ENCODE results near the gene FFAR1. TPM values are rescaled to one million over a fixed set of nuclear protein-coding genes. Genes with fewer than 3 reads are reported as not detected.

Gene FFAR1
- total RNA-seq, 1 experiment from 2014 or later: not detected

- in situ Hi-C loops (cut with HindIII; ENCODE audit: low sequenced_read_pairs): no loop called here
- DNase-seq (ENCODE audit: low spot score): no peak
Measured at GRCh38 chr19:35337097-35337983, 10.4 kb upstream of the FFAR1 start.

DNA sequence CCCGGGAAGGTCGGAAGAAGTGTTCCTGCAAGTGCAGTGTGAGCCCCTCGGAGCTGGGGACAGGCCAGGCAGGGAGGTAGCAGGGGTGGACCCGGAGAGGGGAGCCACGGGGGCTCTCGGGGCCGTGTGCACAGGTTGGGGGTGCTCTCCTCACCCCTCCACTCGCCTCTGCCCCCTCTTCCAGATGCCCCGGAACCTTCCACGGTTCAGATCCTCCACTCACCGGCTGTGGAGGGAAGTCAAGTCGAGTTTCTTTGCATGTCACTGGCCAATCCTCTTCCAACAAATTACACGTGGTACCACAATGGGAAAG is 9.8 kb upstream of the FFAR1 start:
- in situ Hi-C loops (cut with HindIII; ENCODE audit: low sequenced_read_pairs): no loop called here
- no peak for DNase-seq (ENCODE audit: low spot score)

DNA sequence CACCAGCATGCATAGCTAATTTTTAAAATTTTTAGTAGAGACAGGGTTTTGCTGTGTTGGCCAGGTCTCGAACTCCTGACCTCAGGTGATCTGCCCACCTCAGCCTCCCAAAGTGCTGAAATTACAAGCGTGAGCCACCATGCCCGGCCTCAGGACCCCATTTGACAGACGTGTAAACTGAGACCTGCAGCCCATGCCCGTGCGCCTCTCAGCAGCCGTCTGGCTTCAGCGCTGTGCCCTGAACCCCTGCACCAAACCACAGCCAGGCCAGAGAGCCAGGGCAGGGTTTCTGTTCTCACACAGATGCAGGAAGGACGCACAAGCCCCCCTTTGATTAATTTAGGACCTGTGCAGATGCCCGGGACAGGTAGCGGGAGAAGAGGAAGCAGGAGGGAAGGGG is 7.3 kb upstream of the FFAR1 start:
- in situ Hi-C loops (cut with HindIII; ENCODE audit: low sequenced_read_pairs): no loop called here

GRCh38 chr19:35341006-35341405 is 6.7 kb upstream of the FFAR1 start:
- in situ Hi-C loops (cut with HindIII; ENCODE audit: low sequenced_read_pairs): no loop called here
- no peak for DNase-seq (ENCODE audit: low spot score)

More for the DNA sequence above, 7.3 kb upstream of the FFAR1 start:
- DNase-seq (ENCODE audit: low spot score): no peak

GRCh38 chr19:35341565-35342225 is 6.0 kb upstream of the FFAR1 start:
- DNase-seq (ENCODE audit: low spot score): no peak
- in situ Hi-C loops (cut with HindIII; ENCODE audit: low sequenced_read_pairs): no loop called here

DNA sequence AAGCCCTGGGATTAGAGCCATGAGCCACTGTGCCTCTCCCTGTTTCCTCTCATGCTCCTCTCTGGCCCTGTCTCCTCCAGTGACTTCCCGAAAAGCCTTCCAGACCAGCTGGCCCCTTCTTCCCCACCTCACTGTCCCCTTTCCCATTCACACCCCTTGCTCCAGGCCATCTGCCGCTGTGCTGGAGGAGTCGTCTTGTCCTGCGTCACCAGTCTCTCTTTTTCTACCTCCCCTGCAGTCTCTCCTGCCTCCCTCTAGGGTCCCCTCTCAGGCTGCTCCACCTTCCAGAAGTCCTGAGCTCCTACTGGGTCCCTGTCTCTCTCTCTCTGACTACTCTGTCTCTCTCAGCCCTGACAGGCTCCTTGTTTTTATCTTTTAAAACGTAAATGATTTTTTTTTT is 5.3 kb upstream of the FFAR1 start:
- in situ Hi-C loops (cut with HindIII; ENCODE audit: low sequenced_read_pairs): no loop called here
- DNase-seq (ENCODE audit: low spot score): no peak

DNA sequence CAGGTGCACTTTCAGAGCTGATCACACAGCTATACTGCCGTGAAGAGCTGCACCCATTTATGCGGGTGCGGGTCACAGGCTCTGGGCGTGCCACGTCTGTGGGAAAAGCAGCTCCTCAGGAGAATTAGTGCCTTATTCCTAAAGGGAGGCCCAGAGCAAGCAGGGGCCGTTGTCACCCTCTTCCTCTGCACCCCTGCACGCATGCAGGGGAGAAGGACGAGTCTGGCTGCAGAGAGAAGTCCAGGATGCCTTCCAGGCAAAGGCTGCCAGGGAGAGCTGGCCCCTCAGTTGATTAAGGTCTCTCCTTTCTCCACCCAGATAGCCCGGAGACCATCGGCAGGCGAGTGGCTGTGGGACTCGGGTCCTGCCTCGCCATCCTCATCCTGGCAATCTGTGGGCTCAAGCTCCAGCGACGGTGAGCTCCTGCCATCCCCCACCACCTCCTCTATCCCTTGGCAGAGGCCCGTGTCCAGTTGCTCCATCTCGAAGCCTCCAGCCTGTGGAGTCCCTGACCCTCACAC is 3.1 kb upstream of the FFAR1 start:
- DNase-seq (ENCODE audit: low spot score): no peak
- in situ Hi-C loops (cut with HindIII; ENCODE audit: low sequenced_read_pairs): no loop called here

GRCh38 chr19:35345671-35346111 is 2.0 kb upstream of the FFAR1 start:
- in situ Hi-C loops (cut with HindIII; ENCODE audit: low sequenced_read_pairs): no loop called here
- DNase-seq (ENCODE audit: low spot score): no peak

DNA sequence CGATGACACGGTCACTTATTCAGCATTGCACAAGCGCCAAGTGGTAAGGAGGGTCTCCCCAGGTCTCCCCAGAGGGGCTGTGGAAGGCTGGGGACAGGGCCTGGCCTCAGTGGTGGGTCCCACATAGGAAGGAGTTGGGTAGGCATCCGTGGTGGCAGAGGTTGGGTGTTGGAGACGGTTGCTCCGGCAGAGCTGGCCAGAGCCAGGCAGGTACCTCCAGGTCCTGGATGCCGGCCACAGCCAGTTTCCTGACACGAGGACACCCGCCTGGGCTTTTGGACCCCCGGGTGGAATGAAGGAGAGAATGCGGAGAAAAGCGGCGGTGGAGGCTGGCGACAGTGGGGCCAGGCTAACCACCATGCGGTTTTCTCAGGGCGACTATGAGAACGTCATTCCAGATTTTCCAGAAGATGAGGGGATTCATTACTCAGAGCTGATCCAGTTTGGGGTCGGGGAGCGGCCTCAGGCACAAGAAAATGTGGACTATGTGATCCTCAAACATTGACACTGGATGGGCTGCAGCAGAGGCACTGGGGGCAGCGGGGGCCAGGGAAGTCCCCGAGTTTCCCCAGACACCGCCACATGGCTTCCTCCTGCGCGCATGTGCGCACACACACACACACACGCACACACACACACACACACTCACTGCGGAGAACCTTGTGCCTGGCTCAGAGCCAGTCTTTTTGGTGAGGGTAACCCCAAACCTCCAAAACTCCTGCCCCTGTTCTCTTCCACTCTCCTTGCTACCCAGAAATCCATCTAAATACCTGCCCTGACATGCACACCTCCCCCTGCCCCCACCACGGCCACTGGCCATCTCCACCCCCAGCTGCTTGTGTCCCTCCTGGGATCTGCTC is 1.3 kb upstream of the FFAR1 start:
- in situ Hi-C loops (cut with HindIII; ENCODE audit: low sequenced_read_pairs): no loop called here
- DNase-seq (ENCODE audit: low spot score): no peak

DNA sequence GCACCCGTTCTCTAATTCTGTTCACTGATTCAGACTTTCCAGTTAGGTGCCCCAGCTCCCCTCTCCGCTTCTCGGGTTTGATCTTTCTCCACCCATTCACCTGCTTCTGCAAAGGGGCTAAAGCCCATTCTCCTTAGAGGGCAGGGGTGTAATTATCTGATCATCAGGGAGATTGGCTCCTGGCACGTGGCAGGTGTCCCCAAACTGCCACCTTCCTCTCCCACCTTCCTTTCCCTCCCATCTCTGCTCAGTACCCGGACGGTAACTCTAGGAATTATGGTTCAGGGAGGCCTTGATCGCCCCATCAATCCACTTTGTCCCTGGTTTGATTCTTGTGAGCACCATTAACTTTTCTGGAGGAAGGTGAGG is 212 bp downstream of the FFAR1 start:
- in situ Hi-C loops (cut with HindIII; ENCODE audit: low sequenced_read_pairs): no loop called here

GRCh38 chr19:35348911-35349611 is 1.4 kb downstream of the FFAR1 start:
- no peak for DNase-seq (ENCODE audit: low spot score)
- in situ Hi-C loops (cut with HindIII; ENCODE audit: low sequenced_read_pairs): no loop called here

More for the DNA sequence above, 212 bp downstream of the FFAR1 start:
- no peak for DNase-seq (ENCODE audit: low spot score)

DNA sequence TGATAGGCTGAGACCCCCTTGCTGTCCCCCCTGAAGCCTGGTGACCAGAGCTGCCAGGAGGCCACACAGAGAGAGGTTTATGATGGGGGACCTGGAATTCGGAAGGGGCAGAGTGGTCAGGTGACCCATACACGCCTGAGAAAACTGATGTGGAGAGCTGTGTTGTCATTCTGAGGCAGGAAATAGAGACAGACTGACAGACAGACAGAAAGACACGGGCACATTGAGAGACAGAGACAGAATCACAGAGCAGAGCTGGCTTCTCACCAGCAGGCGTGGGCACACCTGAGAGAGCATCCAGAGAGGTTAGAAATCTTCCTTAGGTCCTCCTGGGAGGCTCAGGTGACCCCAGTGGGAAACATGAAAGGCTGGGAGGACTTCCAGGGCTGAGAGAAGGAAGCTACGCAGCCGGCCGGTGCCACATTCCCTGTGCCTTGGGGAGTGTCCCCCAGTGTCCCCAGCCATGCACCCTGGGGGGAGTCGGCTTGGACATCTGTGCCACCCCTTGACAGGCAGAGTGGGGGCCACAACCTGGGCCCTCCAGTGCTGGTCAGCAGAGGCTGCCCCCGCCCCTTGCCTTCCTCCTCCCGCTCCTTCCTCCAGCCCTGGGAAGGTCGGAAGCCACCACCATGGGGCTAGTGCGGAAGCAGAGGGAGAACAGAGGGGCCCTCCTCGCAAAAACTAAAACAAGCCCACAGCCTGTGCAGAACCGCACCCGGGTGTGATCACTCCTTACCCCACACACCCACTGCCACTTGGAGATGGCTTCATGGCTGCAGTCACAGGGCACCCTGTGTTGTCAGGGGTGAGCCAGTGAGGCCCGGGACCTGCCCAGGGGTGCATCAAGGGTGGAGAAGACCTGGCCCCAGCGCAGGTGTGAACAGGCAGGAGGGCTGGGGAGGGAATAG is 2.2 kb downstream of the FFAR1 start:
- no peak for DNase-seq (ENCODE audit: low spot score)
- in situ Hi-C loops (cut with HindIII; ENCODE audit: low sequenced_read_pairs): loop anchor here (5.0 kb wide), 1 partner anchor 82 kb away; no protein-coding TSS in a partner anchor

- no peak for DNase-seq (ENCODE audit: low spot score)
- in situ Hi-C loops (cut with HindIII; ENCODE audit: low sequenced_read_pairs): loop anchor here (5.0 kb wide), 1 partner anchor 82 kb away; no protein-coding TSS in a partner anchor
Measured at GRCh38 chr19:35350591-35350990, 2.9 kb downstream of the FFAR1 start.

DNA sequence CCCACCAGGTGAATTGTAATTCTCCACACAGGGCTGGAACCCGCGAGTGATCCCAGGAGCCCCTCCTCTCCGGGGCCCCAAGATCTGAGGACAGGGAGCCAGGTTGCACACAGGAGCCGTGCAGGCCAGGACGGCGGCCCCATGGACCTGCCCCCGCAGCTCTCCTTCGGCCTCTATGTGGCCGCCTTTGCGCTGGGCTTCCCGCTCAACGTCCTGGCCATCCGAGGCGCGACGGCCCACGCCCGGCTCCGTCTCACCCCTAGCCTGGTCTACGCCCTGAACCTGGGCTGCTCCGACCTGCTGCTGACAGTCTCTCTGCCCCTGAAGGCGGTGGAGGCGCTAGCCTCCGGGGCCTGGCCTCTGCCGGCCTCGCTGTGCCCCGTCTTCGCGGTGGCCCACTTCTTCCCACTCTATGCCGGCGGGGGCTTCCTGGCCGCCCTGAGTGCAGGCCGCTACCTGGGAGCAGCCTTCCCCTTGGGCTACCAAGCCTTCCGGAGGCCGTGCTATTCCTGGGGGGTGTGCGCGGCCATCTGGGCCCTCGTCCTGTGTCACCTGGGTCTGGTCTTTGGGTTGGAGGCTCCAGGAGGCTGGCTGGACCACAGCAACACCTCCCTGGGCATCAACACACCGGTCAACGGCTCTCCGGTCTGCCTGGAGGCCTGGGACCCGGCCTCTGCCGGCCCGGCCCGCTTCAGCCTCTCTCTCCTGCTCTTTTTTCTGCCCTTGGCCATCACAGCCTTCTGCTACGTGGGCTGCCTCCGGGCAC is 3.9 kb downstream of the FFAR1 start:
- in situ Hi-C loops (cut with HindIII; ENCODE audit: low sequenced_read_pairs): loop anchor here (5.0 kb wide), 1 partner anchor 81 kb away; no protein-coding TSS in a partner anchor
- no peak for DNase-seq (ENCODE audit: low spot score)

DNA sequence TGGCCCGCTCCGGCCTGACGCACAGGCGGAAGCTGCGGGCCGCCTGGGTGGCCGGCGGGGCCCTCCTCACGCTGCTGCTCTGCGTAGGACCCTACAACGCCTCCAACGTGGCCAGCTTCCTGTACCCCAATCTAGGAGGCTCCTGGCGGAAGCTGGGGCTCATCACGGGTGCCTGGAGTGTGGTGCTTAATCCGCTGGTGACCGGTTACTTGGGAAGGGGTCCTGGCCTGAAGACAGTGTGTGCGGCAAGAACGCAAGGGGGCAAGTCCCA is 4.4 kb downstream of the FFAR1 start:
- in situ Hi-C loops (cut with HindIII; ENCODE audit: low sequenced_read_pairs): loop anchor here (5.0 kb wide), 1 partner anchor 80 kb away; no protein-coding TSS in a partner anchor
- DNase-seq (ENCODE audit: low spot score): no peak

- in situ Hi-C loops (cut with HindIII; ENCODE audit: low sequenced_read_pairs): loop anchor here (5.0 kb wide), 1 partner anchor 80 kb away; no protein-coding TSS in a partner anchor
- DNase-seq (ENCODE audit: low spot score): peak; percentile 64
Measured at GRCh38 chr19:35352448-35353304, 5.0 kb downstream of the FFAR1 start.

Data from G401 (cell line).